ENCODE data around the gene PANX2. TPM values are rescaled to one million over a fixed set of nuclear protein-coding genes. Genes with fewer than 3 reads are reported as not detected.
A peak's percentile ranks its signal among the peaks of the same experiment; 100 is the strongest.

Gene PANX2
- total RNA-seq, 1 experiment from 2014 or later: 1.1 TPM

DNA sequence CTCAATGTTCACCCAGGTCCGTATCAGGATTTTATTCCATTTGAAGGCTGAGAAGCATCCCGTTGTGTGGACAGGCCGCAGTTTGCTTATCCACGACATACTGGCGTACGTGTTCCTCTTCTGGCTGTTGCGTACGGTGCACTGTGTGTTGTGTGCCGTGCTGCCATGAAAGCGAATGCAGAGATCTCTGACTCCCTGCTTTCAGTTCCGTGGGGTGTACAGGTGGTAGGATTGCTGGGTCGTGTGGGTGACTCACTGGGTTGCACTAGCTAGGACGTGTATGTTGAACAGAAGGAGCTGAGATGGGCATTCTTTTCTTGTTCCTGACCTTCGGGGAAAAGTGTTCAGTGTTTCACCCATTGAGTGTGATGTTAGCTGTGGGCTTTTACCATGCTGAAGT is 40.6 kb downstream of the PANX2 start:
- no peak for DNase-seq (ENCODE audit: low spot score)

DNA sequence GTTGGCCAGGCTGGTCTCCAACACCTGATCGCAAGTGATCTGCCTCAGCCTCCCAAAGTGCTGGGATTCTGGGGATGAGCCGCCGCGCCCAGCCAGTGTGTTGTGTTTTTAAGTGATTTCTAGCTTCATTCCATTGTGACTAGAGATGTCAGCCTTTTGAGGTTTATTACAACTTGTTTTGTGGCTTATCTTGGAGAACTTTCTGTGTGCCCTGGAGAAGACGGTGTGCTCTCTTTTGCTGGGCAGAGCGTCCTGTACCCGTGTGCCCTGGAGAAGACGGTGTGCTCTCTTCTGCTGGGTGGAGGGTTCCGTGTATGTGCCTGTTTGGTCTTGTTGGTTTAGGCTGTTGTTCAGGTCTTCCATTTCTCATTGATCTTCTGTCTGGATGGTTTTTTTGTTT is 42.7 kb downstream of the PANX2 start:
- no peak for DNase-seq (ENCODE audit: low spot score)

DNA sequence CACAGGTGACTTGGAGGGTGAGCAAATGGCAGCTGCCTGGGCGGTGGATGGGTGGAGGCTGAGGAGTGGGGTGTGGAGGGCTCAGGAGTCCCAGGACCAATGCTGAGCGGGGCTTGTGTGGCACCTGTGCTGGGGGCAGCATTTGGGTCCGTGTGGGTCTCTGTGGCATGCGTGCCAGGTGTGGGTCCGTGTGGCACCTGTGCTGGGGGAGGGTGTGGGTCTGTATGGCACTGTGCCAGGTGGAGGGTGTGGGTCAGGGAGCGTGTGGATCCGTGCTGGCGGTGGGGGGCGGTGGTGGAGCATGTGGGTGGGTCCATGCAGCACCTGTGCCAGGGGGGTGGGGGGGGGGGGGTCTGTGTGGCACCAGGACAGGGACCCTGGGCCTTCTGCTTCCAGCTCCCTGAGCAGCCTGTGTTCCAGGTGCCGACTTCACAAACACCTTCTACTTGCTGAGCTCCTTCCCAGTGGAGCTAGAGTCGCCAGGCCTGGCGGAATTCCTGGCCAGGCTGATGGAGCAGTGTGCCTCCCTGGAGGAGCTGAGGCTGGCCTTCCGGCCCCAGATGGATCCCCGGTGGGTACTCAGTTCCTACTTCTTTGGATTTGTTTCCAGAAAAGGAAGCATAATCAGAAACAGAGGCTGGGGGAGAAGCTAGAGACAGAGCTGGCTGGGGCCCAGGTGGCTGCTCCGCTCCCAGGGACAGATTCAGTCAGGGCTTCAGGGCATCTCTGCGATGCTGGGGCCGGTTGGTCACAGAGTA is 44.9 kb downstream of the PANX2 start:
- DNase-seq (ENCODE audit: low spot score): no peak

DNA sequence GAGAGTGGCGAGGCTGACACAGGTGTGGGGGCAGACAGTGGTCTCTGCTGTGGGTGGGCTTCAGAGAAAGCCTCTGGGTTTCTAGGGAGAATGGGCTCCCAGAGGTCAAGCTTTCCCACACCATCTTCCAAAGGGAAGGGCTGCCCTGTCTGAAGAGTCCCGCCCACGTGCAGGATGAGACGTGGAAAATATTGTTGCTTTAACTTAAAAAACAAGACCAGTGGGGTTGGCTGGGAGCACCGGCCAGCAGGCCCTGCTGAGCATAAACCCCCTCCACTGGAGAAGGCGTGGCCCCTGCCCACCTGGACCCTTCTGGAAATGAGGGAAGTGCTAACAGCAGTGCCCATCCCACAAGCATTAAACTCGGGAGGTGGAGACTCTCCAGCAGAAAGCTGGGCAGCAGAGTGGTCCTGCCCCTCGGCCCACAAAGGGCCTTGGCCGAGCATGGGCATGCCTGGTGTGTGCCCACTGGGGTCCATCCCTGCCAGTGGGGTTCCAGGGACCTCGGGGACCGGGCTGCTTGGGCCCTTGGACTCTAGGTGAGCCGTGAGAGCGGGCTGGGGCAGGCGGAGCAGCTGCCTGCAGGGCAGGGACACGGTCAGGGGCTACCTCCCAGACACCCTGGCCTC is 45.6 kb downstream of the PANX2 start:
- DNase-seq (ENCODE audit: low spot score): no peak

DNA sequence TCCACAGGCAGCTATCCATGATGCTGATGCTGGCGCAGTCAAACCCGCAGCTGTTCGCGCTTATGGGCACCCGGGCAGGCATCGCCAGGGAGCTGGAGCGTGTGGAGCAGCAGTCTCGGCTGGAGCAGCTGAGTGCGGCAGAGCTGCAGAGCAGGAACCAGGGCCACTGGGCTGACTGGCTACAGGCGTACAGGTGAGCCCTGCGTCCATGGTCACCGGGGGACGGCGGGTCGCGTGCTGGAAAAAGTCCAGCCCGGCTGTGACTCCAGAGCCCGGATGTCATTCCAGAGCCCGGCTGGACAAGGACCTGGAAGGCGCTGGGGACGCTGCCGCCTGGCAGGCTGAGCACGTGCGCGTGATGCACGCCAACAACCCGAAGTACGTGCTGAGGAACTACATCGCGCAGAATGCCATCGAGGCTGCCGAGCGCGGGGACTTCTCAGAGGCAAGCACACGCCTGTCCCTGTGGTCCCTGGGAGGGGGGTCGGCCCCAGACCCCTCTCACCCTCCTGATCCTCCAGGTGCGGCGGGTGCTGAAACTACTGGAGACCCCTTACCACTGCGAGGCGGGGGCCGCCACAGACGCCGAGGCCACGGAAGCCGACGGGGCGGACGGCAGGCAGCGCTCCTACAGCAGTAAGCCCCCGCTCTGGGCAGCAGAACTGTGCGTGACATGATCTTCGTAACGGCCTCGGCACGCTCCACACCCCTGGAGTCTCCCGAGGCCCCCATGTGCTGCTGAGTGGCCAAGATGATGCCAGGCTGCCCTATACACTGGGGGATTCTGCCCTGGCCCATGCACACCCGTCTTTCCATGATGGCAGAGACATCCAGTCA is 46.4 kb downstream of the PANX2 start:
- DNase-seq (ENCODE audit: low spot score): no peak

DNA sequence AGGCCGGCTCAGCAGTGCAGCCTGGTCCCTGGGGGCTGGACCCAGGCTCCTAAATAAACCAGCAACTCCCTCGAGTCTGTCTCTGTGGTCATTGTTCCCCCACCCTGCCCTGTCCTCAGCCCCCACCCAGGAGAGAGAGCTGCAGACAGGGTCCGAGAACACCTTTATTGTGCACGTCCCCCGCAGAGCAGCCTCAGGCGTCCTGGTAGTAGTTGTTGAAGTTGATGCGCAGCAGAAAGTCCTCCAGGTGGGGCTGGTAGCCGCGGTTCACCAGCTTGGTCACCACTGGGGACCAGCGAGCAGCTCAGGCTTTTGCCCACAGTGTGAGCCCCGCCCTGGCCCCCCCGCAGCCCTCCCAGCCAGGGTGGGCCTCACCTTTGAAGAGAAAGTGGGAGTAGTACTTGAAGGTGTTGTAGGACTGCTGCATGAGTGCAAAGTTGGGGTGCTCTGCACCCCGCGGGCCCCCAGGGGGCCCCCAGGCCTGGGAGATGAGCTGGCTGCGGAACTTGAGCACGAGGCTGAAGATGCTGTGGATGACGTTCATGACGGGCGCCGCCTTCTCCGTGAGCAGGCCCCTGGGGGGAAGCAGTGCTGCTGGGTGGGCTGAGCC is 47.1 kb downstream of the PANX2 start:
- DNase-seq (ENCODE audit: low spot score): no peak

DNA sequence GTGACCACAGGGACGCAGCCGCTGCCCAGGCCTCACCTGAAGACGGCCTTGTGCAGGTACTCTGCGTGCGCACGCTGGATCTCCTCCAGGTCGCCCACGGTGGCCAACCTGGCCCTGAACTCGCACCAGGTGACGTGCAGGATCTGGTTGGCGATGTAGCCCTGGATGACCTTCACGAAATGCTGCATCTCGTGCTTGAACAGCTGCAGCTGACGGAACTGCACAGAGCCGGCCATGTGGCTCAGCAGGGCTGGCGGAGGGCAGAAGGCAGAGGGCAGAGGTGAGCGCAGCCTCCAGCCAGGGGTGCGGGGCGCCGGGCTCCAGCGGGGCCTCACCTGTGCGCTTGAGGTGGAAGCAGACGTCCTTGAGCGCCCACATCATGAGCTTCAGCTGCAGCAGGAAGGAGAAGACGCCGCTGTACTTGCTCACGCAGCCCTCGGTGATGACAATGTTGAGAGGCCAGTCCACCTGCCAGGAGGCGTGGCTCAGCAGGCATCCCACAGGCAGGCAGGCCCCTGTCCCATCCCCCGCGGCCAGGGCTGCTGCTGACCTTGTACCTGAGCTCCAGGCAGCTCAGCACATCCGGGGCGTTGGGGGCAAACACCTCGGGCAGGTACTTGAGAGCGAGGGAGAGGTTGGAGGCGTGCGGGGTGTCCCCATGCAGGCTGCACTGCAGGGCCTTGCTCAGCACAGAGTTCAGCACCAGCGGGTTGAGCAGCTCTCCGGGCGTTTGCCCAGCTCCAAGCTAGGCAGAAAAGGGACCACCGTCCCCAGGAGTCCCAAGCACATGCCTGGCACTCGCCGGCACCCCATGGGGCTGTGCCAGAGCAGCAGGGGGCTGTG is 47.8 kb downstream of the PANX2 start:
- DNase-seq (ENCODE audit: low spot score): no peak

DNA sequence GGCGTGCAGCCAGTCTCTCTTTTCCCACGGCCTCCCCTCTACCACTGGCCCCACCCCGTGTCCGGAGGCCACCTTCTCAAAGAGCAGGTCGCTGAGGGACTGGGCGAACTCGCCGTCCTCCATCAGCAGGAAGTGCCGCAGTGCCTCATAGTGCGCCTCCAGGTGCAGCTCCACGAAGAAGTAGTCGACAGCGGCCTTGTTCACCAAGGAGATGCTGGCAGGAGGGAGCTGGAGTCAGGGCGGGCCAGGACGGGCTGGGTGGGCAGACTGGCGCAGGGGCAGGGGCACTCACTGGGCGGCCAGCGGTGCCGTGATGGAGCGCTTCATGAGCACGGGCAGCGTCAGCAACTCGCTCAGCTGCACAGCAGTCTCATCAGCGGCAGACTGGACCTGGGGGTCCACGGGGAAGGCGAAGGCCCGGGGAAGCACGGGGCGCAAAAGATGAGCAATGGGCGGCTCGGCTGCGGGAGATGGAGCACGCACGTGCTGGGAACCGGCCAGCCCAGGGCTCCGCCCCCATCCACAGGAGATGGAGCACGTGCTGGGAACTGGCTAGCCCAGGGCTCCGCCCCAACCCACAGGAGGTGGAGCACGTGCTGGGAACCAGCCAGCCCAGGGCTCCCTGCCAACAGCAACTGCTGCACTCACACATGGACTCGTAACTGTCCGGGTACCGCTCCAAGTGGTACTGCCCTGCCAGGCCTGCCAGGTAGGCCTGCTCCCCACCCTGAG is 48.6 kb downstream of the PANX2 start:
- DNase-seq (ENCODE audit: low spot score): peak; percentile 43

DNA sequence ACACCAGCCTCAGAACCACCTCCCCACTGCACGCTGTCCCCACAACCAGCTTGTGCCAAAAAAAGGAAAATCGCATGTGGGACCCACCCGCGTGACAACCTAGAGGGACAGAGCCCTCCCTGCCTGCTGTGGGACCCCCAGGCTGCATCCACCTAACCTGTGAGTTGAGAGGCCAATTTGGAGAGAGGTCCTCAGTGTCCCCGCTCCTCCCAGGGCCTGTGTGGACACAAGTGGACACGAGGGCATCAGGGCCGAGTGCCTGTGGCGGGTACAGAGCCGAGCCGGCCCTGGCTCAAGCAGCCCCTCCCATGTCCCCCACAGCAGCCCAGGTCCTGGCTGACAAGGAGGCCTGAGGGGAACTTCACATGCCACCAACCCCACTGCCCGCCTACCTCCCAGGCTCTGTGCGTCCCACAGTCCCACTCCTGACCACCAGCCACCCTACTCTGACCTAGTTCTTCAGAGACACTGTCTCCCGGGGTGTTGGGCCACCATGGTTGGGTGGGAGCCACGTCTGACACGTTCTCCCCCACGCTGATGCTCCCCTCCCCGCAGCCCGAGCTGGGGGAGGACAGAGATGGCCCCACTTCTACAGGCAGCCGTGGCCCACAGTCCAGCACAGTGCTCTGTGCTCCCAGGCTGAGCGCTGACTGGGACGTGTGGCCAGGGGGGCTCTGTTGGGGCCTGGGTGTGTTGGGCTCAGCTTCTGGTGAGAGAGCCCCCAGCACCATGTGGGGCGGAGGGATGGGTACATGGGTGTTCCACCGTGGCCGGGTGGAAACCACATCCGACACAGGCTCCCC is 49.5 kb downstream of the PANX2 start:
- no peak for DNase-seq (ENCODE audit: low spot score)

DNA sequence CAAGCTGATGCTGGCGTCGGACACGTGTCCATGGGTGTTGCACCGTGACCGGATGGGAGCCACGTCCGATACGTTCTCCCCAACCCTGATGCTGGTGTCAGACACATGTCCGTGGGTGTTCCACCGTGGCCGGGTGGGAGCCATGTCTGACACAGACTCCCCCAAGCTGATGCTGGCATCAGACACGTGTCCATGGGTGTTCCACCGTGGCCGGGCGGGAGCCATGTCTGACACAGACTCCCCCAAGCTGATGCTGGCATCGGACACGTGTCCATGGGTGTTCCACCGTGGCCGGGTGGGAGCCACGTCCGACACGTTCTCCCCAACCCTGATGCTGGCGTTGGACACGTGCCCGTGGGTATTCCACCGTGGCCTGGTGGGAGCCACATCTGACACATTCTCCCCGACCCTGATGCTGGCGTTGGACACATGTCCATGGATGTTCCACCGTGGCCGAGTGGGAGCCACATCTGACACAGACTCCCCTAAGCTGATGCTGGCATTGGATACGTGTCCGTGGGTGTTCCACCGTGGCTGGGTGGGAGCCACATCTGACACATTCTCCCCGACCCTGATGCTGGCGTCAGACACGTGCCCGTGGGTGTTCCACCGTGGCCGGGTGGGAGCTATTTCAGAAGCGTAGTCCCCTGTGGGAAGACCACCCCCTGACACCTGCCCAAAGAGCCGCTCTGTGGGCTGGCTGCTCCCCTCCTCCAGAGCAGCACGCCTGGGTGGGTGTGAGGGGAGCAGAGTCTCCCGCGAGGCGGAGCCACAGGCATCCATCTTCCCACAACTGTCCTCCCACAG is 50.3 kb downstream of the PANX2 start:
- no peak for DNase-seq (ENCODE audit: low spot score)

DNA sequence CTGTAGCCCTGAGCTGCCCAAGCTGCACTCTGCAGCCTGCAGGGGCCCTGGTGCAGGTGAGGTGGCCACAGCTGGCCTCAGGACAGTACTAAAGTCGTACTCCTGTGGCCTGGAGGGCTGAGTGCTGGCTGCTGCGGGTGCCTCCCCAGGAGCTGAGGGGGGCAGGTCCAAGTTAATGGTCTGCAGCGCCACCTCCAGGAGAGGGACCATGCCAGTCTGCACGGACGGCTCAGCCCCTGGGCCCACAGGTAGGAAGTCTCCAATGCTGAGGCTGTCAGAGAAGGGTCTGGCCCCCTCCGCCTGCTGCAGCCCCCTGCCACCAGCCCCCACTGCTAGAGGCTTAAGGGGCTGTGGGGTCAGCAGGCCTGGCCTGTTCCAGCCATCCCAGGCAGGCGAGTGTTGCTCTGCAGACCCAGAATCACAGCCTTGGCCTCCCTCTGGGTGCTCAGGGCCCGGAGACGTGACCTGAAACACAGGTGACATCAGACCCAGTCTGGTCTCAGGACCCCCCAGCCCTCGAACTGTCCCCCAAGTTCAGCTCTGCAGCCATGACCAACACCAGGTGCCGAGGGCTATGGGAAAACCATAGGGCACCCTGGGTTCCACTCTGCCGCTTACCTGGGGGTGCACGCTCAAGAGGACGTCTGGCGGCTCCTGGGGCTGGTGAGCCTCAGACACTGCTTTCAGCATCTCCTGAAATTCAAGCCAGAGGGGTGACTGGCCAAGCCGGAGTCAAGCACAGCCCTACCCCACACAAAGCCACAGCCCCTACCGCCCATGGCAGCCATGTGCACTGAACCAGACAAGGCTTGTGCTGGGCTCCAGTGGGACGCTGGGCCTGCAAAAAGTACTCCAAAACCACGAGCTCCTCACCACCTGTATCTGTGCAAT is 51.1 kb downstream of the PANX2 start:
- no peak for DNase-seq (ENCODE audit: low spot score)

DNA sequence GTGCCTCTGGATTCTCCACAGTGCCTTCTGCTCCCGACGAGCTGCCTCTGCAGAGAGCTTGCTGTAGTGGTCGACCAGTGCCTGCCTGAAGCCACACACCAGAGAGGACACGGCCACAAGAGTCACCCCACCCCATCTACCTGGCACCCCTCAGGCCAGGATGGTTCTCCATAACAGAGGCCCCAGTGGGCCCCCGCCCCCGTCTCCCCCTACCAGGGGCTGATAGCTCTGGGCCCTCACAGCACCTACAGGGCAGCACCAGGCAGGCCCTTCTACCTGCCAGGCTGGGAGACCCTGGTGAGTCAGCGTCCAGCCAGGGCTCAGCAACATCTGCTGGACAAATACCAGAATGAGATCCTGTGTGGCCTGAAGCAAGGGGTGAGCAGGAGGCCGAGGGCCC is 52.0 kb downstream of the PANX2 start:
- DNase-seq (ENCODE audit: low spot score): no peak

DNA sequence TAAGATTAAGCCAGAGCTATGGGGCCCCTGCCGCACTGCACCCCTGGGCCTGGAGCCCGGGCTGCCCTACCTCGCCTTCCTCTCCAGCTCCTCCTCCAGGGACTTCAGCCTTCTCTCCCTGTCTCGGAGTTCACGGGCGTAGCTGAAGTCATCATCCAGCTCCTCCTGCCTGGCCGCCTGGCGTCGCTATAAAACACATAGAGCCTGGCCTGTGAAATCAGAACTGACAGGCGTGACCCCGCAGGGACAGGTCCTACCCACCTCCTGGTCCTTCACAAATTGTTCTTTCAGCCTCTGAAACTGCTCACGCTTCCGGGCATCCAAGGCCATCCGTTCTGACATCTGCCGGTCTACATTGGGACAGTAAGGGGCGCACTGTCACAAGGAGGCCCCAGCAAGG is 53.5 kb downstream of the PANX2 start:
- DNase-seq (ENCODE audit: low spot score): no peak

DNA sequence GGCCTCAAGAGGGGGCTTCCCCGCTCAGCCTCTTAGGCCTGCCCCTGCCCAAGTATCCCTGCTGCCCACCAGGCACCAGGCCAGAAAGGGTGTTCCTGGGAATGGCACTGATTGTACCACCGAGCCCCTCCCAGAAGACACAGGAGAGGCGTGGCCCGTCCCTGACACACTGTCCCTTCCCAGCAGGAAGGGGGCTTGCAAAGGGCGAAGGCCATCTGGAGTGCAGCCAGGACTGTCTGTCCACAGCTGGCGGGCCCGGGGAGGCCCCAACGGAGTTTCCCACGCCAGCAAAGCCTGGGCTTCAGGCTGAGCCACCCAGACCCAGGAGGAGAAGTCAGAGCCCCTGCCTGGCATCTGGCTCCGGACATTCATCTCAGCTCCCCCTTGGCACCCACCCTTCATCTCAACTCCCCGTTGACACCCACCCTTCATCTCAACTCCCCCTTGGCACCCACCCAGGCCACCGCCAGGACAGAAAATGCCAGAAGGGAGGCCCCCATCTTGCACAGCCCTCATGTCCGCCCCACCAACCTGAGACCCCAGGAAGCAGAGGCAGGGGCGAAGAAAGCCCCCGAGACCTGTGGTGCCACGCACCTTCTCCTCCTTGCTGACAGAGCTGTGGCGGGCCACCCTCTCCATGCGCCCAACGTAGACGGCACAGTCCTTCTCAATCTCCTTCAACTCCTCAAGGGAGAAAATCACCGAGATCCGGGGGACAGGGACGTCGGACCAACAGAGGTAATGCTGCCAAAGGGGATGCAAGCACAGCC is 54.9 kb downstream of the PANX2 start:
- no peak for DNase-seq (ENCODE audit: low spot score)

DNA sequence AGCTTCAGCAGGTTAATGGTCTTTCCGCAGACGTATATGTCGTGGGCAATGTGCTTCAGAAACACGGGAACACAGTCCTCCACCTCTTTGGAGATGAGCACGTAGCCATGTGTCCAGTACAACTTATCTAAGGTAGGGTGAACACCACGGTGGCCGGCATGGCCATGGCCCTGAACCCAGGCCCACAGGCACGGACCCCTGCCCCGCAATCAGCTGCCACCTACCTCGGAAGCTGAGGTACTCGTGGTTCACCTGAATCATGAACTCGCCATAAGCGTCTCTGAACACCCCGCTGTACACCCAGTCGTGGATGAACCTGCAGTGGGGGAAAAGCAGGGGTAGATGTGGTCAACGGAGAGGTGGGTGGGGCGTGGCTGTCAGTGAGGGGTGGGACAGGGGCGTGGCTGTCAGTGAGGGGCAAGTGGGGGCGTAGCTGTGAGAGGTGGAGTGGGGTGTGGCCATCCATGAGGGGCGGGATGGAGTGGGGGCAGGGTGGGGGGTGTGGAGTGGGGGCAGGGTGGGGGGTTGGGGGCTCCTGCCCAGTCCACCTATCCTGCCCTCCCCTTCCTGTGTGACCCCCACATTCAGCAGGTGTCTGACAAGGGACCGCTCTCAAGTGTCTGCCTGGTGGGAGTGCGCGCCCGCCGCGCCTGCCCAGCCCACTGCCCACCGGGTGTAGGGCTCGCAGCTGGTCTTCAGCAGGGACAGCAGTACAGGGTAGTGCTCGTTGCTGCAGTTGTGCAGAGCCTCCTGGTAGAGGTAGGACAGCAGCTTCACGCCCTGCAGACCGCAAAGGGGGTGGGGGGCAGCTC is 55.7 kb downstream of the PANX2 start:
- DNase-seq (ENCODE audit: low spot score): no peak

DNA sequence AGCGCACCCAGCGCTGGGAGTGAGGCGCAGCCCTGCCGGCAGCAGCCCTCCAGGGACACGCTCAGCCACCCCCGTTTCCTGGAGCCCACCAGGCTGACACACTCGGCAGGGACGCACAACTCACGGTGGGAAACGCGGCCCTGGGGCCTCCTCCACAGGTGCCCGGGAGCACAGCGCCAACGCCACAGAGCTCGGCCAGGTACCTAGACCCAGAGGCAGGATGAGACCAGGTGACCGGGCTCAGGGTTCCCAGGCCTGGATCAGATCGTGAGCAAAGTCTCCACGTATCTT is 56.3 kb downstream of the PANX2 start:
- DNase-seq (ENCODE audit: low spot score): no peak
